Measurements from ENCODE around the gene MYLK.

DNA sequence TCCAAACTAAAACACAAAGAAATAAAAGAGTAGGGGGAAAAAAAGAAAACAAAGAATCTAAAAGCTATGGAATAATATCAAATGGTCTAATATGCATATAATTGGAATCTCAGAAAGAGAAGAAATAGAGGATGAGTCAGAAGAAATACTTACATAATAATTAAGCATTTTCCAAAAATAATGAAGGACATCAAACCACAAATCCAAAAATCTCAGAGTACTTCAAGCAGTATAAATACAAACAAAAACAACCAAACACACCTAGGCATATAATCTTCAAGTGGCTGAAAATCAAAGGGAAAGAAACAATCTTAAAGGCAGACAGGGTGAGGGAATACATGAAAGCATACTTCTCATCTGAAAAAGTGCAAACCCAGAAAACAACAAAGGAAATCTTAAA is 46.3 kb downstream of the MYLK start:
- TF ChIP-seq, protein P1, sequence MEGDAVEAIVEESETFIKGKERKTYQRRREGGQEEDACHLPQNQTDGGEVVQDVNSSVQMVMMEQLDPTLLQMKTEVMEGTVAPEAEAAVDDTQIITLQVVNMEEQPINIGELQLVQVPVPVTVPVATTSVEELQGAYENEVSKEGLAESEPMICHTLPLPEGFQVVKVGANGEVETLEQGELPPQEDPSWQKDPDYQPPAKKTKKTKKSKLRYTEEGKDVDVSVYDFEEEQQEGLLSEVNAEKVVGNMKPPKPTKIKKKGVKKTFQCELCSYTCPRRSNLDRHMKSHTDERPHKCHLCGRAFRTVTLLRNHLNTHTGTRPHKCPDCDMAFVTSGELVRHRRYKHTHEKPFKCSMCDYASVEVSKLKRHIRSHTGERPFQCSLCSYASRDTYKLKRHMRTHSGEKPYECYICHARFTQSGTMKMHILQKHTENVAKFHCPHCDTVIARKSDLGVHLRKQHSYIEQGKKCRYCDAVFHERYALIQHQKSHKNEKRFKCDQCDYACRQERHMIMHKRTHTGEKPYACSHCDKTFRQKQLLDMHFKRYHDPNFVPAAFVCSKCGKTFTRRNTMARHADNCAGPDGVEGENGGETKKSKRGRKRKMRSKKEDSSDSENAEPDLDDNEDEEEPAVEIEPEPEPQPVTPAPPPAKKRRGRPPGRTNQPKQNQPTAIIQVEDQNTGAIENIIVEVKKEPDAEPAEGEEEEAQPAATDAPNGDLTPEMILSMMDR (optimal IDR thresholded peaks at IDR 0.05 in 1 of 3, IDR thresholded peaks at IDR 0.05 in 1 of 3, conservative IDR thresholded peaks at IDR 0.05 in 1 of 3; ENCODE audit: extremely low read depth in 1 of 3, insufficient read depth in 2 of 3, low read length in 3 of 3) = no peak
- no peak for TF ChIP-seq EZH2 (IDR thresholded peaks at IDR 0.05; ENCODE audit: low read length)

All from keratinocyte (primary cell).